ENCODE data around the gene PATE4.

DNA sequence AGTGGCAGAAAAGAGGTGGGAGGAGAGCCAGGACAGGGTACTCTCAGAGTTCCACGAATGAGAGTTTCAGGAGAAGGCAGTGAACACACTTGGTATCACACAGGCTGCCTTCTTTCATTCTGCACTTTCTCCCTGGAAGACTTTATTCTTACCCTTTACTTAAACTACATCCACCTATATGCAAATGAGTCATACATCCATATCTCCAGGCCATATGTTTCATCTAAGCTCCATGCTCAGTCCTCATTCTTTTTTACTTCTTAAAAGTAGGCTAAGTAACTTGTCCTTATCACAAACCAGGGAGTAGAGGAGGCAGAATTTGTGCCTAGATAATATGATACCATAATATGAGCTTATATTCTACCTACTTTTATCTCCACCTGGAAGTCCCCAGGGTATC lies 48.2 kb downstream of the PATE4 start:
- TF ChIP-seq, protein P1, sequence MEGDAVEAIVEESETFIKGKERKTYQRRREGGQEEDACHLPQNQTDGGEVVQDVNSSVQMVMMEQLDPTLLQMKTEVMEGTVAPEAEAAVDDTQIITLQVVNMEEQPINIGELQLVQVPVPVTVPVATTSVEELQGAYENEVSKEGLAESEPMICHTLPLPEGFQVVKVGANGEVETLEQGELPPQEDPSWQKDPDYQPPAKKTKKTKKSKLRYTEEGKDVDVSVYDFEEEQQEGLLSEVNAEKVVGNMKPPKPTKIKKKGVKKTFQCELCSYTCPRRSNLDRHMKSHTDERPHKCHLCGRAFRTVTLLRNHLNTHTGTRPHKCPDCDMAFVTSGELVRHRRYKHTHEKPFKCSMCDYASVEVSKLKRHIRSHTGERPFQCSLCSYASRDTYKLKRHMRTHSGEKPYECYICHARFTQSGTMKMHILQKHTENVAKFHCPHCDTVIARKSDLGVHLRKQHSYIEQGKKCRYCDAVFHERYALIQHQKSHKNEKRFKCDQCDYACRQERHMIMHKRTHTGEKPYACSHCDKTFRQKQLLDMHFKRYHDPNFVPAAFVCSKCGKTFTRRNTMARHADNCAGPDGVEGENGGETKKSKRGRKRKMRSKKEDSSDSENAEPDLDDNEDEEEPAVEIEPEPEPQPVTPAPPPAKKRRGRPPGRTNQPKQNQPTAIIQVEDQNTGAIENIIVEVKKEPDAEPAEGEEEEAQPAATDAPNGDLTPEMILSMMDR (IDR thresholded peaks at IDR 0.05), result no peak
- TF ChIP-seq POLR2AphosphoS5 (IDR thresholded peaks at IDR 0.05), result no peak

All from breast epithelium (tissue), 3 donors.